Osteoblast (primary cell): ENCODE results near the gene IL17B. TPM values are rescaled to one million over a fixed set of nuclear protein-coding genes. Genes with fewer than 3 reads are reported as not detected.
A peak's percentile ranks its signal among the peaks of the same experiment; 100 is the strongest.

Experiments
- DNase-seq: peaks from one replicate; pipeline ENCODE4 v3.0.0; 2011; ENCODE audit warnings: low spot score, mixed read lengths; ENCODE audit not compliant: insufficient read length; ENCODE audit errors: missing footprints
- H2AFZ ChIP-seq: 2 replicates; pipeline ENCODE4 v1.6.0; 2011; ENCODE audit warnings: mild to moderate bottlenecking, low read length
- H3K27ac ChIP-seq: 2 replicates; pipeline ENCODE4 v1.5.1; 2011; ENCODE audit warnings: mild to moderate bottlenecking, low read depth, low read length, moderate library complexity
- H3K27me3 ChIP-seq: 2 replicates; pipeline ENCODE4 v1.6.0; 2012; ENCODE audit warnings: mild to moderate bottlenecking, control low read depth, inconsistent platforms, low read length, moderate library complexity; ENCODE audit not compliant: insufficient read depth
- H3K36me3 ChIP-seq: 2 replicates; pipeline ENCODE4 v1.5.1; 2011; ENCODE audit warnings: mild to moderate bottlenecking, low read length, control low read depth, moderate library complexity; ENCODE audit not compliant: insufficient read depth
- H3K4me1 ChIP-seq: 2 replicates; pipeline ENCODE4 v1.5.1; 2011; ENCODE audit warnings: mild to moderate bottlenecking, low read length, control low read depth, moderate library complexity; ENCODE audit not compliant: insufficient read depth
- H3K4me2 ChIP-seq: 2 replicates; pipeline ENCODE4 v1.6.0; 2011; ENCODE audit warnings: mild to moderate bottlenecking, low read length; ENCODE audit not compliant: insufficient read depth
- H3K4me3 ChIP-seq: fragments of 200-600 bp; sonication (generic); 3 replicates; pipeline ENCODE4 v1.5.1; 2012; ENCODE audit warnings: mild to moderate bottlenecking, low read length, inconsistent platforms; ENCODE audit not compliant: insufficient read depth
- H3K79me2 ChIP-seq: 2 replicates; pipeline ENCODE4 v1.6.0; 2012; ENCODE audit warnings: mild to moderate bottlenecking, low read length, control low read depth, inconsistent platforms; ENCODE audit not compliant: insufficient read depth
- H3K9me3 ChIP-seq: 2 replicates; pipeline ENCODE4 v1.5.1; 2011; ENCODE audit warnings: low read depth, low read length, control low read depth
- H4K20me1 ChIP-seq: 2 replicates; pipeline ENCODE4 v1.6.0; 2012; ENCODE audit warnings: mild to moderate bottlenecking, low read length, control low read depth; ENCODE audit not compliant: insufficient read depth
- CTCF ChIP-seq: IDR thresholded peaks from 2 replicates; pipeline ENCODE4 v1.5.1; 2011; ENCODE audit warnings: mild to moderate bottlenecking, low read depth, low read length, moderate library complexity; ENCODE audit errors: extremely low read depth
- total RNA-seq: library from RNA; depleted of rRNA; stranded (reverse); fragments of >200 nt; gene quantifications from 2 replicates; pipeline ENCODE4 v1.2.3, GENCODE V29; 2012

Gene IL17B
- total RNA-seq, 1 donor: not detected

DNA sequence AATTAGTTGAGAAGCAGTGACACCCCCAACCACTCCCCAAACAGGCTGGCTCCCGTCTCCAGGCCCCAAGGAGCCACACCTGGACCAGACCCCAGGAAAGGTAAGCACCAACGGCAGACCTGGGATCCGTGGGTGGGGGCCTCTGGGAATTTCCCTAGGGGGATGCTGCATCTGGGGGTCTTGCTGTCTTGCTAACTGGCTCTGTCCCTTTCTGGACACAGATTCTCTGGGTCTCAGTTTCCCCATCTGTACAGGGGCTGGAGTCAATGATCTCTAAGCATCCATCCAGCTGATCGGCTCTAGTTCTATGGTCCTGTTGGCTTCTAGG, 27.9 kb upstream of the IL17B start:
- H3K79me2 ChIP-seq: peaks cover 57% of the 10 kb centered on the region
- H3K27ac ChIP-seq: peak overlapping the region; percentile 99
- TF ChIP-seq CTCF: no peak
- H3K4me1 ChIP-seq: peaks cover 72% of the 10 kb centered on the region
- no peak overlapping the region for H2AFZ ChIP-seq
- no peak for DNase-seq
- H3K36me3 ChIP-seq: peaks cover 36% of the 10 kb centered on the region
- peaks cover 47% of the 10 kb centered on the region for H4K20me1 ChIP-seq
- no peaks in the 10 kb centered on the region for H3K9me3 ChIP-seq
- peak overlapping the region; percentile 87 for H3K4me2 ChIP-seq
- H3K27me3 ChIP-seq: no peaks in the 10 kb centered on the region
- peak overlapping the region; percentile 75 for H3K4me3 ChIP-seq

DNA sequence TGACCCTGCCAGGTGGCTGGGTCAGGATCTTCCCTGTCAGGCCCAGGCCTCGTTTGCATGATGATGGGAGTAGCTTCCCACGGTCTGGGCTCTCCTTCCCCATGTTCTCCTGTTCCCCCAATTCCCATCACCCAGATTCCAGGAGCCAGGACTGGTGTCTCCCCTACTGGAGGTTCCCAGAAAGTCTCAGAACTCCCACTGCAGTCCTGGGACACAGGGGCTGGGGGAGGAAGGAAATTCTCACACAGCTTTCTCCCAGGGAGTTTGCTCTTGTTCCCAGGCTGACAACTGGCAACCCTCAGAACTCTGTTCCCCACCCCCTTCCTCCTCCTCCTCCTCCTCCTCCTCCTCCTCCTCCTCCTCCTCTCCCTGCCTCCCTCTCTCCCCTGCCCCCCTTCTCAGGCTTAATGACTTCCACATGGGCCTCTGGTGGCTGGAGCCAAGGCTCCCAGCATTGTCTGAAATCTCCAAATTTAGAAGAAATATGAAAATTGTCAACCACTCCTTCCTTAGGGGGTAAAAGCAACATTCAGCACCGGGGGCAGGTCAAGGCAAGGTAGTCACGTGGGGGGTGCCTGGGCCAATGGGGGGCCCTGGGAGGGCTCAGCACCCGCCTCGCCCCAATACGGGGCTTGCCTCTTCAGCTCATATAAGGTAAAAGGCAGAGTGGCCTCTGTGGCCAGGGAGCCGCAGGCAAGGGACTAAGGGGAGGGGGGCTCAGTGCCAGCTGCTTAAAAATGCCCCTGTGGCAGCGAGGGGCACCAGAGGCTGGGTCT, 27.3 kb upstream of the IL17B start:
- Histone ChIP-seq H3K4me2 (peak overlapping the region; percentile 87), H3K4me3 (peak overlapping the region; percentile 75), H3K36me3 (peaks cover 32% of the 10 kb centered on the region), H3K27ac (peak overlapping the region; percentile 99), H3K79me2 (peaks cover 52% of the 10 kb centered on the region), H3K4me1 (peaks cover 68% of the 10 kb centered on the region), H3K9me3 (no peaks in the 10 kb centered on the region), H4K20me1 (peaks cover 43% of the 10 kb centered on the region), H3K27me3 (no peaks in the 10 kb centered on the region), H2AFZ (no peak overlapping the region)
- DNase-seq: peak; percentile 98
- peak; percentile 36 for TF ChIP-seq CTCF

DNA sequence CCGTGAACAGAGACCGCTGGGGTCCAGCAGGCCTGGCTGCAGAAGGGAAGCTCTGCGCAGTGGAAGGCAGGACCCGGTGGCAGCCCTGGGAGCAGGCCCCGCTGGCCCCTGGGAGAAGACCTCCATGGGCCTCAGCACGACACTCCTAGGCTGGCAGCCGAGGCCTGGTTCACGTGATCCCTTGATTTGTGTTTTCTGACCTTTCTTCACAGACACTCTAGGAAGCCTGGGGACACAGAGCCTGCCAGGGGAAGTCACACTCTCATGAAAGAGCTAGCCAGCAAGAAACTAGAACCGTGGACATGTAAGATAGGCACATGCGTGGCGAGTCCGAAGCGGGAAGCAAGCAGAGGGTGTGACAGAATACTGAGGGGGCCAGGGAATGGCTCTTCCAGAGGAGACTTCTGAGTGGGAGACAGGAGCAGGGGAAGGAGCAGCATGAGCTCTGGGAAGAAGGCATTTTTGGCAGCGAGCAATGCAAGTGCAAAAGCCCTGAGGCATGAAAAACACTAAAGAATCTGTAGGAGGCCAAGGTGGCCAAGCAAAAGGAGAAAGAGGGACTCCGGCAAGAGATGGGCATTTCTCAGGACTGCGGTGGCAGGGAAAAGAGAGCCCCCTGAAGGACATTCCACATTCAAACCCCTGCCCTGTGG, 26.6 kb upstream of the IL17B start:
- Histone ChIP-seq H3K9me3 (no peaks in the 10 kb centered on the region), H3K36me3 (peaks cover 25% of the 10 kb centered on the region), H2AFZ (no peak overlapping the region), H3K27ac (peak overlapping the region; percentile 99), H3K4me1 (peaks cover 60% of the 10 kb centered on the region), H3K27me3 (no peaks in the 10 kb centered on the region), H3K79me2 (peaks cover 45% of the 10 kb centered on the region), H3K4me2 (peak overlapping the region; percentile 87), H4K20me1 (peaks cover 36% of the 10 kb centered on the region), H3K4me3 (no peak overlapping the region)
- DNase-seq: no peak
- no peak for TF ChIP-seq CTCF

DNA sequence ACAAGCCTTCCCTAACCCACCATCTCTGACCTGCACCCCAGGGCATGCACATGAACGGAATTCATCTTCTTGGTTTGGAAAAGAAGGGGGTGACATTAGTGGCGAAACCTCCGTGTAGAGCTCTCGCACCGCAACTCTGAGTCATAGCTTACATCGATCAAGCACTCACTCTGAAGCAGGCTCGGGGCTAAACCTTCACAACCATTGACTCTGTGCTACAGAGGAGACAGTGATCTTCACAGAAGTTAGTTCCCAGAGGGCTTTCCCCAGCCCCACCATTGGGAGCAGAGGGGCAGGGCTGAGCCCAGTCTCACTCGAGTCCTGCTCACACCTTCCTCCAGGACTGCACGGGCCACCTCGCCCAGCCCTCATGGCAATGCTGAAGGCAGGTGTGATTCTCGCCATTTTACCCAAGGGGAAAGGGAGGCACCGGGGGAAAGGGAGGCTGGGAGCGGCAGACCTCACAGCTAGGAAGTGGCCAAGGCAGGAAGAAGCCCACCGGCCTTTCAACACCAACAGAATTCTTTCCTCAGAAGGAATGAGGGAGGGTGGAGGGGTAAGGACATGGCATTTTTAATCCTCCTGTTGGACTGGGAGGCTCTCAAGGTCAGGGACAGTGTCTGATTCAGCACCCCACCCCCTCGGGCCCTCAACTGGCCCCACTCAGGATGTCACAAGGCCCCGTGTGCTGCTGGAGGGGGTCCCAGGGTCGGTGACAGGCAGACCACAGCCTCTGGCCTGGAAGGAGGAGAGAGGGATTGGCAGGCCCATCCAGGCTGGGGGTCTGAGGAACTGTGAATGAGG, 25.9 kb upstream of the IL17B start:
- Histone ChIP-seq H3K9me3 (no peaks in the 10 kb centered on the region), H3K27me3 (no peaks in the 10 kb centered on the region), H3K27ac (peak overlapping the region; percentile 99), H3K4me1 (peaks cover 53% of the 10 kb centered on the region), H2AFZ (peak overlapping the region; percentile 26), H3K4me2 (peak overlapping the region; percentile 87), H4K20me1 (peaks cover 28% of the 10 kb centered on the region), H3K79me2 (peaks cover 38% of the 10 kb centered on the region), H3K36me3 (peaks cover 18% of the 10 kb centered on the region), H3K4me3 (peak overlapping the region; percentile 27)
- TF ChIP-seq CTCF: peak; percentile 12
- peak; percentile 92 for DNase-seq
